HepG2 (cell line): ENCODE data around the gene CRKL.

Experiments
- CTCF ChIP-seq: sonication (generic); formaldehyde crosslinking; IDR thresholded peaks from 2 replicates; pipeline ENCODE4 v1.5.0; 2020; ENCODE audit warnings: mild to moderate bottlenecking, missing genetic modification reagents, moderate library complexity
- E2F2 ChIP-seq: sonication (generic); formaldehyde crosslinking; IDR thresholded peaks from 2 replicates; pipeline ENCODE4 v1.4.0; 2020; ENCODE audit warnings: missing genetic modification reagents, borderline replicate concordance
- SETDB1 ChIP-seq: sonication (generic); formaldehyde crosslinking; IDR thresholded peaks from 2 replicates; pipeline ENCODE4 v1.5.1; 2020; ENCODE audit warnings: missing genetic modification reagents, mild to moderate bottlenecking, borderline replicate concordance
- TARDBP ChIP-seq: sonication (generic); formaldehyde crosslinking; IDR thresholded peaks from 2 replicates; pipeline ENCODE4 v1.8.0; 2022; ENCODE audit warnings: mild to moderate bottlenecking, missing genetic modification reagents
- ZNF30 ChIP-seq: sonication (generic); formaldehyde crosslinking; IDR thresholded peaks from 2 replicates; pipeline ENCODE4 v1.5.0; 2020; ENCODE audit warnings: mild to moderate bottlenecking, missing genetic modification reagents
- ZNF331 ChIP-seq: sonication (generic); formaldehyde crosslinking; IDR thresholded peaks from 2 replicates; pipeline ENCODE4 v1.4.0; 2020; ENCODE audit warnings: missing genetic modification reagents
- ZNF556 ChIP-seq: sonication (generic); formaldehyde crosslinking; IDR thresholded peaks from 2 replicates; pipeline ENCODE4 v1.4.0; 2020; ENCODE audit warnings: mild to moderate bottlenecking, missing genetic modification reagents, borderline replicate concordance

- TF ChIP-seq CTCF (CRISPR knock-in tag), result no peak
- no peak for TF ChIP-seq SETDB1
- no peak for TF ChIP-seq TARDBP (CRISPR knock-in tag)
- TF ChIP-seq ZNF331 (CRISPR knock-in tag), result no peak
- TF ChIP-seq ZNF30, result no peak
- no peak for TF ChIP-seq ZNF556 (CRISPR knock-in tag)
- TF ChIP-seq E2F2 (CRISPR knock-in tag), result no peak
Measured at GRCh38 chr22:20989323-20990138, 72.3 kb downstream of the CRKL start.
